Heart right ventricle (tissue), 16 donors: ENCODE results near the gene SDR9C7. TPM values are rescaled to one million over a fixed set of nuclear protein-coding genes. Genes with fewer than 3 reads are reported as not detected.

Source experiments
- ATAC-seq, 8 donors: fragments of 200-7000 bp; cut with Tn5 transposase; one replicate each; pipeline ENCODE4 v1.9.1; 2020; ENCODE audit warnings: mild to moderate bottlenecking in 8 of 8, moderate library complexity in 8 of 8, moderate number of reproducible peaks in 1 of 8
- DNase-seq, 2 donors: peaks; one replicate each; pipeline ENCODE4 v3.0.0-alpha.2; 2020
- H3K27ac ChIP-seq, 10 donors: fragments of 200-600 bp; sonication (generic) in 2 of 10; one replicate each; pipeline versions ENCODE4 v1.5.0 to v1.8.0; 2020 to 2022; ENCODE audit warnings: mild to moderate bottlenecking in 3 of 10
- H3K27me3 ChIP-seq, 7 donors: fragments of 200-600 bp; one replicate each; pipeline ENCODE4 v1.8.0; 2021 to 2022; ENCODE audit warnings: mild to moderate bottlenecking in 2 of 7
- H3K36me3 ChIP-seq, 9 donors: fragments of 200-600 bp; sonication (generic) in 1 of 9; one replicate each; pipeline versions ENCODE4 v1.5.0 to v1.8.0; 2020 to 2022; ENCODE audit warnings: mild to moderate bottlenecking in 2 of 9
- H3K4me1 ChIP-seq, 9 donors: fragments of 200-600 bp; sonication (generic) in 1 of 9; one replicate each; pipeline versions ENCODE4 v1.5.0 to v1.8.0; 2020 to 2022; ENCODE audit warnings: mild to moderate bottlenecking in 4 of 9
- H3K4me3 ChIP-seq, 10 donors: fragments of 200-600 bp; sonication (generic) in 2 of 10; one replicate each; pipeline versions ENCODE4 v1.5.0 to v1.8.0; 2020 to 2022; ENCODE audit warnings: mild to moderate bottlenecking in 7 of 10, moderate library complexity in 2 of 10
- H3K9me3 ChIP-seq, 11 donors: fragments of 200-600 bp in 10 of 11; sonication (generic) in 2 of 11; one replicate each; pipeline versions ENCODE4 v1.5.0 to v1.8.0; 2013 to 2022; ENCODE audit warnings: mild to moderate bottlenecking in 2 of 11, control low read depth in 1 of 11, moderate library complexity in 1 of 11
- WGBS, 2 donors: extraction: QIAGEN DNeasy Blood & Tissue Kit; methylation state at CpG; one replicate each; pipeline ENCODE4 v1.1.7; 2013; ENCODE audit warnings: inconsistent platforms in 1 of 2; 5-methylcytosine and 5-hydroxymethylcytosine counted together
- intact Hi-C, 10 donors: fragments of 100-400 bp; cut with DNase I; formaldehyde crosslinking; loops; one replicate each; pipeline versions ENCODE4 v1.11.1 to v1.14.2; 2022
- polyA plus RNA-seq, 2 donors: library from polyadenylated mRNA; stranded (reverse); fragments of 200-250 nt; gene quantifications; one replicate each; pipeline ENCODE4 v1.2.3, GENCODE V29; 2013
- total RNA-seq, 10 donors: library from RNA; stranded (reverse); fragmentation: NEBNext Ultra II Directional in 3 of 10; extraction: Animal tissue kit (Norgen Biotek cat#: 25700) in 3 of 10; gene quantifications; one replicate each; pipeline versions ENCODE4 v1.2.1 to v1.2.4, GENCODE V29; 2021 to 2023
- TF ChIP-seq, protein P1 (sequence below), 9 donors: fragments of 200-600 bp; sonication (generic) in 2 of 9; IDR thresholded peaks; one replicate each; pipeline versions ENCODE4 v1.5.0 to v1.8.0; 2021 to 2022; ENCODE audit warnings: antibody characterized with exemption in 9 of 9, mild to moderate bottlenecking in 5 of 9, moderate library complexity in 1 of 9
- donor health status: Arrhythmogenic right ventricular cardiomyopathy.
- donor health status: ischemic (EF 13 %, LVEDD 7.1; RV severe dilation, severe dysfunction).
- donor health status: healthy with polysubstance abuse.
- donor health status: DM: no; HTN: yes; CAD: no.
- donor health status: DM: no; HTN: no; CAD: no.
- donor health status: ischemic (EF 25% LVEDD 6.9; RV normal size, moderate dysfunction).
- donor health status: ischemic (EF 25% LVEDD 5.7; RV mildly dilated, moderate dysfunction).
- donor health status: healthy.
- donor health status: DM: yes; HTN: yes; CAD: no.
- donor health status: Ischemic cardiomyopathy.
- donor health status: ischemic (EF 35%, LVEDD 5.7; RV mildly dilated, moderate dysfunction).
- donor health status: nonischemic (EF 11% LVEDD 7.7; RV severe dilation, severe dysfunction).
- donor health status: DM: yes; HTN: yes; CAD: no.
- donor health status: PGD.
- donor health status: ischemic (EF 29% LVEDD 5.4; RV normal size, mild dysfunction).
- donor health status: nonischemic (EF 23%, LVEDD 6.1; RV moderate dilation, normal function).

Gene SDR9C7
- total and polyA plus RNA-seq, 12 donors = 0.04 to 0.29 (median 0.21) TPM; not detected in 8

GRCh38 chr12:56954958-56955355 is 20.7 kb upstream of the SDR9C7 start:
- Histone ChIP-seq H3K9me3 (peaks cover 0 to 21% (median 6%) of the 10 kb centered on the region in 11 donors), H3K27ac (no peak overlapping the region), H3K4me1 (peaks cover 0 to 5% (median 0%) of the 10 kb centered on the region in 9 donors), H3K36me3 (no peaks in the 10 kb centered on the region), H3K4me3 (no peak overlapping the region), H3K27me3 (no peaks in the 10 kb centered on the region)
- WGBS, 2 donors = 80 to 81% methylated on average over 6 of the region's 6 CpGs
- TF ChIP-seq, protein P1, sequence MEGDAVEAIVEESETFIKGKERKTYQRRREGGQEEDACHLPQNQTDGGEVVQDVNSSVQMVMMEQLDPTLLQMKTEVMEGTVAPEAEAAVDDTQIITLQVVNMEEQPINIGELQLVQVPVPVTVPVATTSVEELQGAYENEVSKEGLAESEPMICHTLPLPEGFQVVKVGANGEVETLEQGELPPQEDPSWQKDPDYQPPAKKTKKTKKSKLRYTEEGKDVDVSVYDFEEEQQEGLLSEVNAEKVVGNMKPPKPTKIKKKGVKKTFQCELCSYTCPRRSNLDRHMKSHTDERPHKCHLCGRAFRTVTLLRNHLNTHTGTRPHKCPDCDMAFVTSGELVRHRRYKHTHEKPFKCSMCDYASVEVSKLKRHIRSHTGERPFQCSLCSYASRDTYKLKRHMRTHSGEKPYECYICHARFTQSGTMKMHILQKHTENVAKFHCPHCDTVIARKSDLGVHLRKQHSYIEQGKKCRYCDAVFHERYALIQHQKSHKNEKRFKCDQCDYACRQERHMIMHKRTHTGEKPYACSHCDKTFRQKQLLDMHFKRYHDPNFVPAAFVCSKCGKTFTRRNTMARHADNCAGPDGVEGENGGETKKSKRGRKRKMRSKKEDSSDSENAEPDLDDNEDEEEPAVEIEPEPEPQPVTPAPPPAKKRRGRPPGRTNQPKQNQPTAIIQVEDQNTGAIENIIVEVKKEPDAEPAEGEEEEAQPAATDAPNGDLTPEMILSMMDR (IDR thresholded peaks at IDR 0.05) = no peak
- no peak for DNase-seq
- no peak for ATAC-seq
- intact Hi-C loops = no loop called here

DNA sequence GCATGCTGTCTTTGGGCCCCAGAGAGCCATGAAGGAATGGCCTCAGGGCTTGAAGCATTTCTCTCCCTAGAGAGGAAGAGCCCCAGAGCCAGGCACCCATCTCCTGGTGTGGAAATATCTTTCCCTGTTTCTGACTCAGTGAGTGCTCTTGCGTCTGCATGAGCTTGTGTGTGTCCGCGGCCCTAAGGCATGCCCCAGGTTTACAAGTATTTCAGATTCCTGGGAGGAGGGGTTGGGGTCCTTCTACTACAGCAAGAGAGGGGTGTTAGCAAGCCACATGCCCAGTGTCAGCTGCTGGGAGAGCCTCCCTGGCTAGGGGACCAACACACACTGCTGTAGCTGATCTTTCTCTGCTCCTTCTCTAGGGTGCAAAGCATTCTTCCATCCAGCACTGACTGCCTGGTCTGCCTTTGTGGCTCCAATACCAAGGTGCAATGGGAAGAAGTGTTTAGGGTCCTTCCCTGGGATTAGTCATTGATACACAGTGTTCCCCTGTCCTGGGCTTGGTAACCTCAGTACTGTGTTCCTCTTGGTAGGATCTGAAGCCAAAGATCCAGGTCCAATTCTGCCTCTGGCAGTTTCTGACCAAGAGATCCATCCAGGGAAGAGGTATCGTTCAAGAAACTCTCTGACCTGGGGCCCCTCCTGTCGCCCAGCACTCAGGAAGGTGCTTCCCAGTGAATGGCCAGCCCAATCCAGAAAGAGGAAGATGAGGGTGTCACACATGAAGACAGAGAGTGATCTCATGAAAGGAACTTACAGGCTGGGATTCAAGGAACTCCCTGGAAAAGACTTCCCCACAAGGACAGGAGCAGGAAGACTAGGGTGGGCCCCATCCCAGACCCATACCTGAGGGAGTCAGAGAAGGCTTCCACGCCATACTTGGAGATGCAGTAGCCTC is 20.1 kb upstream of the SDR9C7 start:
- DNase-seq = no peak

GRCh38 chr12:56953314-56953713 is 19.1 kb upstream of the SDR9C7 start:
- H3K27ac ChIP-seq = no peak overlapping the region
- no peak for ATAC-seq

More for the DNA sequence above, 20.1 kb upstream of the SDR9C7 start:
- H3K36me3 ChIP-seq = no peaks in the 10 kb centered on the region
- no peak for ATAC-seq
- H3K4me1 ChIP-seq = peaks cover 0 to 5% (median 0%) of the 10 kb centered on the region in 9 donors
- peaks cover 0 to 16% (median 6%) of the 10 kb centered on the region in 11 donors for H3K9me3 ChIP-seq
- intact Hi-C loops = no loop called here
- TF ChIP-seq, protein P1 (IDR thresholded peaks at IDR 0.05) = no peak
- no peak overlapping the region for H3K27ac ChIP-seq
- 90 to 94% methylated on average over 6 of the region's 6 CpGs for WGBS, 2 donors
- no peaks in the 10 kb centered on the region for H3K27me3 ChIP-seq
- H3K4me3 ChIP-seq = no peak overlapping the region

GRCh38 chr12:56951582-56952339 is 17.6 kb upstream of the SDR9C7 start:
- H3K27ac ChIP-seq = no peak overlapping the region
- H3K4me1 ChIP-seq = peaks cover 0 to 5% (median 0%) of the 10 kb centered on the region in 9 donors
- H3K27me3 ChIP-seq = no peaks in the 10 kb centered on the region
- ATAC-seq (no peak), DNase-seq (no peak)
- H3K4me3 ChIP-seq = no peak overlapping the region
- TF ChIP-seq, protein P1 (IDR thresholded peaks at IDR 0.05) = no peak
- no peaks in the 10 kb centered on the region for H3K36me3 ChIP-seq
- intact Hi-C loops = no loop called here
- H3K9me3 ChIP-seq = no peaks in the 10 kb centered on the region
- WGBS, 2 donors = 87 to 89% methylated on average over 11 of the region's 11 CpGs

More at GRCh38 chr12:56953314-56953713, 19.1 kb upstream of the SDR9C7 start:
- peaks cover 0 to 5% (median 0%) of the 10 kb centered on the region in 9 donors for H3K4me1 ChIP-seq
- WGBS, 2 donors = 14 to 25% methylated on average over 1 of the region's 1 CpG
- H3K4me3 ChIP-seq = no peak overlapping the region
- intact Hi-C loops = no loop called here
- no peak for DNase-seq
- no peaks in the 10 kb centered on the region for H3K36me3 ChIP-seq
- H3K9me3 ChIP-seq = peaks cover 0 to 7% (median 2%) of the 10 kb centered on the region in 11 donors
- H3K27me3 ChIP-seq = no peaks in the 10 kb centered on the region
- TF ChIP-seq, protein P1 (IDR thresholded peaks at IDR 0.05) = no peak
